Neural crest cell (in vitro differentiated cells): ENCODE data around the gene TMEM54. TPM values are rescaled to one million over a fixed set of nuclear protein-coding genes. Genes with fewer than 3 reads are reported as not detected.

Experiments
- DNase-seq: peaks from one replicate; pipeline ENCODE4 v3.0.0; 2021; ENCODE audit warnings: low read depth, mixed read lengths, low spot score
- H3K27ac Mint-ChIP-seq: one replicate; pipeline ENCODE4 v1.8.0; 2021; ENCODE audit warnings: mild to moderate bottlenecking, mixed read lengths; ENCODE audit not compliant: unreplicated experiment
- H3K27me3 Mint-ChIP-seq: 2 replicates; pipeline ENCODE4 v1.8.0; 2021; ENCODE audit warnings: low read depth, mild to moderate bottlenecking, mixed read lengths
- H3K36me3 Mint-ChIP-seq: 2 replicates; pipeline ENCODE4 v1.8.0; 2021; ENCODE audit warnings: low read depth, mild to moderate bottlenecking, mixed read lengths
- H3K4me1 Mint-ChIP-seq: 2 replicates; pipeline ENCODE4 v1.8.0; 2021; ENCODE audit warnings: mixed read lengths
- H3K4me3 Mint-ChIP-seq: one replicate; pipeline ENCODE4 v1.8.0; 2021; ENCODE audit warnings: mild to moderate bottlenecking, mixed read lengths
- H3K9me3 Mint-ChIP-seq: 2 replicates; pipeline ENCODE4 v1.8.0; 2021; ENCODE audit warnings: mixed read lengths
- total RNA-seq: library from RNA; stranded (reverse); gene quantifications from 2 replicates; pipeline ENCODE4 v1.2.1, GENCODE V29; 2021
- TF ChIP-seq, protein P1 (sequence below): fragments of 200-600 bp; sonication (generic); conservative IDR thresholded peaks from 2 replicates; pipeline ENCODE4 v1.5.0; 2021; ENCODE audit warnings: antibody characterized with exemption, mild to moderate bottlenecking

Gene TMEM54
- total RNA-seq, 1 donor from 2014 or later: 2.7 TPM

DNA sequence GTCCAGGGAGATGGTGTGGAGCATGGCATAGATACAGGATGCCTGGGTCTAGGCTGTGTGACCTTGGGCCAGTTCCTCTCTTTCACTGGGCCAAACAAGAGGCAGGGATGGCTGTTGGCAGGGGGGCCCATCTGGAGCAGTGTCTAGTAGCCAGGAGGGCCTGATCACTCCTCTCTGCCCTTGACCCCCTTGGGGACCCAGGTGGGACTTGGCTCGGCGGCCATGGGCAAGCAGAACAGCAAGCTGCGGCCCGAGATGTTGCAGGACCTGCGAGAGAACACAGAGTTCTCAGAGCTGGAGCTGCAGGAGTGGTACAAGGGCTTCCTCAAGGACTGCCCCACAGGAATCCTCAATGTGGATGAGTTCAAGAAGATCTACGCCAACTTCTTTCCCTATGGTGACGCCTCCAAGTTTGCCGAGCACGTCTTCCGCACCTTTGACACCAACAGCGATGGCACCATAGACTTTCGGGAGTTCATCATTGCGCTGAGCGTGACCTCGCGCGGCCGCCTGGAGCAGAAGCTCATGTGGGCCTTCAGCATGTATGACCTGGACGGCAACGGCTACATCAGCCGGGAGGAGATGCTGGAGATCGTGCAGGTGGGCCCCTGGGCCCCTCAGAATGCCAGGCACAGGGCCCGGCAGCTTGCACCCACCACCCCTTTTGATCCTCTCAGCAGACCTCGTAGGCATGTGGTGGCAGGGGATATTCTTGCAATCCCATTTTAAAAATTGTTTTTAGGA, 12.3 kb downstream of the TMEM54 start:
- TF ChIP-seq, protein P1, sequence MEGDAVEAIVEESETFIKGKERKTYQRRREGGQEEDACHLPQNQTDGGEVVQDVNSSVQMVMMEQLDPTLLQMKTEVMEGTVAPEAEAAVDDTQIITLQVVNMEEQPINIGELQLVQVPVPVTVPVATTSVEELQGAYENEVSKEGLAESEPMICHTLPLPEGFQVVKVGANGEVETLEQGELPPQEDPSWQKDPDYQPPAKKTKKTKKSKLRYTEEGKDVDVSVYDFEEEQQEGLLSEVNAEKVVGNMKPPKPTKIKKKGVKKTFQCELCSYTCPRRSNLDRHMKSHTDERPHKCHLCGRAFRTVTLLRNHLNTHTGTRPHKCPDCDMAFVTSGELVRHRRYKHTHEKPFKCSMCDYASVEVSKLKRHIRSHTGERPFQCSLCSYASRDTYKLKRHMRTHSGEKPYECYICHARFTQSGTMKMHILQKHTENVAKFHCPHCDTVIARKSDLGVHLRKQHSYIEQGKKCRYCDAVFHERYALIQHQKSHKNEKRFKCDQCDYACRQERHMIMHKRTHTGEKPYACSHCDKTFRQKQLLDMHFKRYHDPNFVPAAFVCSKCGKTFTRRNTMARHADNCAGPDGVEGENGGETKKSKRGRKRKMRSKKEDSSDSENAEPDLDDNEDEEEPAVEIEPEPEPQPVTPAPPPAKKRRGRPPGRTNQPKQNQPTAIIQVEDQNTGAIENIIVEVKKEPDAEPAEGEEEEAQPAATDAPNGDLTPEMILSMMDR: no peak
- Mint-ChIP-seq H3K27me3 (peaks cover 88% of the 10 kb centered on the region), H3K9me3 (no peaks in the 10 kb centered on the region), H3K27ac (no peak overlapping the region), H3K36me3 (no peaks in the 10 kb centered on the region), H3K4me1 (peaks cover 17% of the 10 kb centered on the region), H3K4me3 (no peak overlapping the region)
- no peak for DNase-seq

DNA sequence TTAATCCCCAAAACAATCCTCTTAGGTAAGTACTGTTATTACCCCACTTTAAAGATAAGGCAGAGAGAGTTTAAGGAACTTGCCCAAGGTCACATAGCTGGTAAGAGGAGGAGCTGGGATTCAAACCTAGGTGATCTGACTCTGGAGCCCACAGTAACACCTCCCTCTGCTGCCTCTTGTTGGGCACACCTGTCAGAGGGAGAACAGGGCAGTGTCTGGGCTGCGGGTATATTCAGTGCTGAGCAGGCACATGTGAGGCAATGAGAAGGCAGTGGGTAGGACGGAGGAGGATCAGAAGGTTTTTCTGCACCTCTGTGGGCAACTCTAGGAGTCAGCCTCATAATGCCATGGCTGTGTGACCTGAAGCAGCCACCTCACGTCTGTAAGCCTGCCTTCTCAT, 13.1 kb downstream of the TMEM54 start:
- no peak overlapping the region for H3K4me3 Mint-ChIP-seq

DNA sequence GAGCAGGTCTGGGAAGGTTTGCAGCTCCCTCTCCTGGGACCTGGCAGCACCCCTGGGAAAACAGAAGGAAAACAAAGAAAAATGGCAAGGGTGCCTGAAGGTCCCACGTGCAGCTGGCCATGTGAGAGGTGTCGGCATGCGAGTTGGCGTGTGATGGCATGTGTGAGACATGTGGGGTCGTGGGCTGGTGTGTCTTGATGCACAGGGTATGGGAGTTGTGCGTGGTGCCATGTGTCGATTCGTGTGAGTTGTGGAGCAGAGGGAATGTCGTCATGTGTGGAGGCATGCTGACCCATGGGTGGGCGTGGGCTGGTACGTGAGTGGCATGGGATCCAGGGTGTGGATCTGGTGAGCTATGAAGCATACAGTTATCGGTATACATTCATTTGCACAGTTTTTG, 13.6 kb downstream of the TMEM54 start:
- no peak overlapping the region for H3K27ac Mint-ChIP-seq
- H3K4me3 Mint-ChIP-seq: no peak overlapping the region
- no peaks in the 10 kb centered on the region for H3K36me3 Mint-ChIP-seq
- no peaks in the 10 kb centered on the region for H3K9me3 Mint-ChIP-seq
- peaks cover 15% of the 10 kb centered on the region for H3K4me1 Mint-ChIP-seq
- TF ChIP-seq, protein P1: no peak
- DNase-seq: no peak
- peaks cover 86% of the 10 kb centered on the region for H3K27me3 Mint-ChIP-seq

More for the DNA sequence above, 13.1 kb downstream of the TMEM54 start:
- Mint-ChIP-seq H3K4me1 (peaks cover 17% of the 10 kb centered on the region), H3K27me3 (peaks cover 90% of the 10 kb centered on the region), H3K27ac (no peak overlapping the region), H3K9me3 (no peaks in the 10 kb centered on the region), H3K36me3 (no peaks in the 10 kb centered on the region)
- TF ChIP-seq, protein P1: no peak
- DNase-seq: no peak

DNA sequence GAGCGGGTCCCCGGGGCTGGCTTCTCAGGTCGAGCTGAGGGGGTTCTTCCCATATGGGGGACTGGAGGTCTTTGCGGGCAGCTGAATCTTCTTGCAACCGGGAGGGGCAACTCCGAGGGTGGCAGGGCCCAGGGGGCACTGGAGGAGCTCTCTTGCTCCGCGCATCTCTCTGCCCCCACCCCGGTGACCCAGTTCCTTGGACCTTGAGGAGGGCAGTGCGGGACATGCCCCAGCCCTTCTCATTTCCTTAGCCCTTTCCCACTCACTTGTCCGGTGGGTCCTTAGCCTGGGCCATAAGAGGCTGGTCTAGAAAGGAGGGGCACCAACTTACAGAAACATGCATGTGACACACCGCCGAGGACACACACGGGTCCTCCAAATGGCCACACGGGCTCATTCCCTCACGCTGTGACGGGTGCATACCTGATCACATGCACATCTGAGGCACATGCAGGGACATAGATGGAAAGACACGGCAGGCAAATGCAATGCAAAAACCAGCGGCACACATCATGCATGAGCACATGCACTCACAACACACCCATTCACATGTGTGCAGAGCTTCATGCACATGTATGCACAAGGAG, 14.3 kb downstream of the TMEM54 start:
- peaks cover 8% of the 10 kb centered on the region for H3K4me1 Mint-ChIP-seq
- no peaks in the 10 kb centered on the region for H3K36me3 Mint-ChIP-seq
- peaks cover 79% of the 10 kb centered on the region for H3K27me3 Mint-ChIP-seq
- TF ChIP-seq, protein P1: no peak
- no peak for DNase-seq
- H3K9me3 Mint-ChIP-seq: no peaks in the 10 kb centered on the region
- no peak overlapping the region for H3K4me3 Mint-ChIP-seq
- H3K27ac Mint-ChIP-seq: no peak overlapping the region

DNA sequence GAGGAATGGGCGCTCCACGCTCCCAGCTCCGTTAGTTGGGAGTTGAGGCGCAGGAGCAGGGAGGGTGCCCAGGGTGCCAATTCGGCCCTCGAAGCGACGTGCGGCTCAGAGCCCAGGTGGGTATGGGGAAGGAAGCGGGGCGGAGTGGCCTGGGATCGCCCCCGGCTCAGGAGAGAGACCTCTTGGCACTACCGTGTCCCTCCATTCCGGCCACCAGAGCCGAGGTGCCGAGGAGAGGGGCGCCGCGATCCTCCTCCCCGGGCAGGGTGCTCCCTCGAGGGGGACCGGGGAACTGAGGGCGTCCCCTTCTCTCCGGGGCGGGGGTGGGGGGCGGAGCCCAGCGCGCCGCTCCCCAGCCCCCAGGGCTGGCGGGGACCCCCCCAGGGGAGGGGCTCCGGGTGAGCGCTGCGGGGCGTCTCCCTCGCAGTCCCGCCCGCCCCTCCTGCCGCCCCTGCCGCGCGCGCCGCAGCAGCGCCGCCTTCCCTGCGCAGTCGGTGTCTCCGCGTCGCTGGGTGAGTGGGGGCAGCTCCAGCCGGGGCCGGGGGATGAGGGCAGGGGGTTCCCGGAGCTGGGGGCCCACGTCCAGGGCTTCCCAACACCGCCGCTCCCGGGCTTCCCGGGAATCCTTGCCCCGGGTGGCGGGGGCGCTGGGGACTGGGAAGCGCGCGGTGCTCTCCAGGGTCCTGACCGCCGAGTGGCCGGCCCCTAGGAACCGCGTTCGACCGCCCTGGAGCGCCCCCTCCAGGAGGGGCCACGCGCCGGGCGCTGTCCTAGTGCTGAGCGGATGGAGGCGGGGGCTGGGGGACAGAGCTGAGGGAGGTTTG, 15.0 kb downstream of the TMEM54 start, which contains the start of gene HPCA:
Gene HPCA (plus strand): TSS at position 488 of the 824 bp plus-strand sequence. CDS start 2,408 bp downstream, outside the sequence.
- DNase-seq: peak; percentile 76
- TF ChIP-seq, protein P1: peak; percentile 67
- Mint-ChIP-seq H3K9me3 (no peaks in the 10 kb centered on the region), H3K4me1 (peaks cover 6% of the 10 kb centered on the region), H3K27me3 (peaks cover 73% of the 10 kb centered on the region), H3K4me3 (peak within 1 kb of the TSS; percentile 2), H3K27ac (no peak within 1 kb of the TSS), H3K36me3 (no peaks in the 10 kb centered on the region)
